ENCODE data around the gene BTBD19. TPM values are rescaled to one million over a fixed set of nuclear protein-coding genes. Genes with fewer than 3 reads are reported as not detected.

Gene BTBD19
- polyA plus RNA-seq, 1 donor (not counting 4 experiments of a cell fraction or from before 2014, with no cell fraction given) = 2.9 TPM

DNA sequence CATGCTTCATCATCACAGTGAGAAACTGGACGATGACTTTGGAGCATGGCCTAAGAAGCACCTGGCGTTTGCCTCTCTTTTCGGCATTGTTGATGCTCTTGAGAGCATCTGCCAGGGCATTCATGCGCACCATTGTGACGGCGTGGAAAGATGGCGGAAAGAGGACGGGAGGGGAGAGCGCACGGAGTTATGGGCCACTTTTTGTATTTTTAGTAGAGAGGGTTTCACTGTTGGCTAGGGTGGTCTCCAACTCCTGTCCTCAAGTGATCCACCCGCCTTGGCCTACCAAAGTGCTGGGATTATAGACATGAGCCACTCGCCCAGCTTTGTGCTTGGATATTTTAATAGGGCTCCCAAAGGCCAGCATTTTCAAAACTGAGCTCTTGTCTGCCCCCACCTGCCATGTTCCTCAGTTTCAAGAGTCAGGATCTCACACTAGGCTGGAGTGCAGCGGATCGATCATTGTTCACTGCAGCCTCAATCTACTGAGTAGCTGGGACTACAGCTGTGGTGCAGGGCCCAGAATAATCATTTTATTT is 27.7 kb upstream of the BTBD19 start:
- DNase-seq (ENCODE audit: low read depth, low spot score) = no peak
- peaks cover 19% of the 10 kb centered on the region for H4K20me1 ChIP-seq (ENCODE audit: control insufficient read depth, extremely low read depth, insufficient read depth, low read length)
- peaks cover 2% of the 10 kb centered on the region for H3K9me1 ChIP-seq (ENCODE audit: control insufficient read depth, extremely low read depth, insufficient read depth, low read length)
- H3K27me3 ChIP-seq (ENCODE audit: control insufficient read depth, extremely low read depth, insufficient read depth, low read length) = no peaks in the 10 kb centered on the region
- no peaks in the 10 kb centered on the region for H3K9me3 ChIP-seq (ENCODE audit: control insufficient read depth, low read depth, low read length)
- H3K4me3 ChIP-seq (ENCODE audit: control insufficient read depth in 2 of 3, extremely low read depth in 1 of 3, insufficient read depth in 2 of 3, low read depth in 1 of 3, low read length in 3 of 3) = no peak overlapping the region
- no peak overlapping the region for H2AFZ ChIP-seq (ENCODE audit: control insufficient read depth, low read length)
- TF ChIP-seq, protein P1, sequence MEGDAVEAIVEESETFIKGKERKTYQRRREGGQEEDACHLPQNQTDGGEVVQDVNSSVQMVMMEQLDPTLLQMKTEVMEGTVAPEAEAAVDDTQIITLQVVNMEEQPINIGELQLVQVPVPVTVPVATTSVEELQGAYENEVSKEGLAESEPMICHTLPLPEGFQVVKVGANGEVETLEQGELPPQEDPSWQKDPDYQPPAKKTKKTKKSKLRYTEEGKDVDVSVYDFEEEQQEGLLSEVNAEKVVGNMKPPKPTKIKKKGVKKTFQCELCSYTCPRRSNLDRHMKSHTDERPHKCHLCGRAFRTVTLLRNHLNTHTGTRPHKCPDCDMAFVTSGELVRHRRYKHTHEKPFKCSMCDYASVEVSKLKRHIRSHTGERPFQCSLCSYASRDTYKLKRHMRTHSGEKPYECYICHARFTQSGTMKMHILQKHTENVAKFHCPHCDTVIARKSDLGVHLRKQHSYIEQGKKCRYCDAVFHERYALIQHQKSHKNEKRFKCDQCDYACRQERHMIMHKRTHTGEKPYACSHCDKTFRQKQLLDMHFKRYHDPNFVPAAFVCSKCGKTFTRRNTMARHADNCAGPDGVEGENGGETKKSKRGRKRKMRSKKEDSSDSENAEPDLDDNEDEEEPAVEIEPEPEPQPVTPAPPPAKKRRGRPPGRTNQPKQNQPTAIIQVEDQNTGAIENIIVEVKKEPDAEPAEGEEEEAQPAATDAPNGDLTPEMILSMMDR (optimal IDR thresholded peaks at IDR 0.05 in 1 of 3, IDR thresholded peaks at IDR 0.05 in 1 of 3, conservative IDR thresholded peaks at IDR 0.05 in 1 of 3; ENCODE audit: extremely low read depth in 1 of 3, insufficient read depth in 2 of 3, low read length in 3 of 3) = no peak
- no peak for TF ChIP-seq EZH2 (IDR thresholded peaks at IDR 0.05; ENCODE audit: low read length)
- no peak overlapping the region for H3K27ac ChIP-seq (ENCODE audit: control insufficient read depth, insufficient read depth, low read length)
- no peak for FAIRE-seq
- peaks cover 26% of the 10 kb centered on the region for H3K4me1 ChIP-seq (ENCODE audit: control insufficient read depth, extremely low read depth, insufficient read depth, low read length)
- H3K9ac ChIP-seq (ENCODE audit: control insufficient read depth, extremely low read depth, insufficient read depth, low read length) = no peak overlapping the region
- dilution Hi-C loops (cut with MboI; ENCODE audit: extremely low pct_ligation_motif_present, low sequenced_read_pairs) = no loop called here
- H3K4me2 ChIP-seq (ENCODE audit: control insufficient read depth, extremely low read depth, insufficient read depth, low read depth, low read length) = no peak overlapping the region
- H3K79me2 ChIP-seq (ENCODE audit: control insufficient read depth, insufficient read depth, low read length) = peaks cover 30% of the 10 kb centered on the region
- H3K36me3 ChIP-seq (ENCODE audit: control insufficient read depth in 2 of 2, extremely low read depth in 1 of 2, insufficient read depth in 2 of 2, low read length in 2 of 2) = peaks cover 26 to 47% of the 10 kb centered on the region in 2 experiments

DNA sequence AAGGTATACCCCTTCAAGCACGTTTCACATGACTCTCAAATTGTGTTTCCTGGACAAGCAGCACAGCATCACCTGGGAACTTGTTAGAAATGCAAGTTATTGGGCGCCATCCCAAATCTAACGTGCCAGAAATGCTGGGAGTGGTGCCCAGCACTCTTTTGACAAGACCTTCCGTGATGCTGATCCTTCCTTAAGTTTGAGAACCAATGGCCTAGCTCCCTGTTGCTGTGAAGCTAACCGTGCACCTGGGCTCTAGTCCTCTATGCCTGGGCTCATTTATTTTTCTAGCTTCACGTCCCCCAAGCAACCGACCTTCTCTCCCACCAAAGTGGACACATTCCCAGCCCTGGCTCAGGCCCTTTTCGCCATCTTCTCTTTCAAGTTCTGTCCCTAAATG is 24.6 kb upstream of the BTBD19 start:
- FAIRE-seq (no peak), DNase-seq (ENCODE audit: low read depth, low spot score) (no peak)
- Histone ChIP-seq H3K36me3 (ENCODE audit: control insufficient read depth in 2 of 2, extremely low read depth in 1 of 2, insufficient read depth in 2 of 2, low read length in 2 of 2) (peaks cover 8 to 17% of the 10 kb centered on the region in 2 experiments), H2AFZ (ENCODE audit: control insufficient read depth, low read length) (peak overlapping the region; percentile 29), H3K79me2 (ENCODE audit: control insufficient read depth, insufficient read depth, low read length) (peaks cover under 1% of the 10 kb centered on the region), H3K9ac (ENCODE audit: control insufficient read depth, extremely low read depth, insufficient read depth, low read length) (peak overlapping the region; percentile 3), H3K27me3 (ENCODE audit: control insufficient read depth, extremely low read depth, insufficient read depth, low read length) (no peaks in the 10 kb centered on the region), H3K27ac (ENCODE audit: control insufficient read depth, insufficient read depth, low read length) (no peak overlapping the region), H3K4me2 (ENCODE audit: control insufficient read depth, extremely low read depth, insufficient read depth, low read depth, low read length) (peak overlapping the region; percentile 56), H4K20me1 (ENCODE audit: control insufficient read depth, extremely low read depth, insufficient read depth, low read length) (peaks cover under 1% of the 10 kb centered on the region), H3K4me3 (ENCODE audit: control insufficient read depth in 2 of 3, extremely low read depth in 1 of 3, insufficient read depth in 2 of 3, low read depth in 1 of 3, low read length in 3 of 3) (peak overlapping the region in 1 of 3 experiments; percentile 34), H3K9me1 (ENCODE audit: control insufficient read depth, extremely low read depth, insufficient read depth, low read length) (peaks cover 2% of the 10 kb centered on the region), H3K4me1 (ENCODE audit: control insufficient read depth, extremely low read depth, insufficient read depth, low read length) (peaks cover 13% of the 10 kb centered on the region), H3K9me3 (ENCODE audit: control insufficient read depth, low read depth, low read length) (no peaks in the 10 kb centered on the region)
- TF ChIP-seq EZH2 (IDR thresholded peaks at IDR 0.05; ENCODE audit: low read length) = no peak
- TF ChIP-seq, protein P1 (optimal IDR thresholded peaks at IDR 0.05 in 1 of 3, IDR thresholded peaks at IDR 0.05 in 1 of 3, conservative IDR thresholded peaks at IDR 0.05 in 1 of 3; ENCODE audit: extremely low read depth in 1 of 3, insufficient read depth in 2 of 3, low read length in 3 of 3) = no peak
- dilution Hi-C loops (cut with MboI; ENCODE audit: extremely low pct_ligation_motif_present, low sequenced_read_pairs) = no loop called here
